ENCODE measurements around the gene FBL.

FBL gene

DNA sequence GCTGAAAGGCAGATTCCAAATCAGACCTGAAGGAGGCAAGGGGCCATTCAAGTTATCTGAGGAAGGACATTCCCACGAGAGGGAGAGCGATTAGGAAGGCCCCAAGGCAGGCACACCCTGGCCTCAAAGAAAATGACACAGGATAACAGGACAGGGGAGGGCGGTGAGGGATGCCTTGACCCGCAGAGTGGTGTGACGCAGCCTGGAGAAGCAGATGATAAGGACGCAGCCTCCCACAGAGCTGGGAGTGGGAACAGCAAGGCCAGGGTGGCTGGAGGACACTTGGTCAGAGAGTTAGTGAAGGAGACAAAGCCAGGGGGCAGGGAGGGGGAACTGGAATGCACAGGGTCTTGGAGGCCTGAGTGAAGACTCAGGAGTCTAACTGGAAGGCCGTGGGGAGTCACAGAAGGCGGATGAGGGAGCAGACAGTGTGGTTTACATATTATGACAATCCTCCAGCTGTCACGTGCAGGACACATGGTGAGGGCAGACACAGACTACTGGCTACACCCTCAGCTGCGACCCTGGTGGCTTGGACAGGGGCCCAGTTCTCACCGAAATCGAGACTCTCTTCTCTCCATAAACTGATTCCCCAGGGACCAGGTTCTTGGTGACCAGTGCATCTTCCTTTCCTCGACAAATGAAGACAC lies 6.4 kb downstream of the FBL start:
- H3K4me1 Mint-ChIP-seq (ENCODE audit: low read depth) = peaks cover 34% of the 10 kb centered on the region
- H3K9me3 Mint-ChIP-seq (ENCODE audit: low read depth) = no peaks in the 10 kb centered on the region
- no peak overlapping the region for H3K4me3 Mint-ChIP-seq
- H3K27me3 Mint-ChIP-seq = no peaks in the 10 kb centered on the region
- H3K36me3 Mint-ChIP-seq = peaks cover 15% of the 10 kb centered on the region
- no peak overlapping the region for H3K27ac Mint-ChIP-seq

DNA sequence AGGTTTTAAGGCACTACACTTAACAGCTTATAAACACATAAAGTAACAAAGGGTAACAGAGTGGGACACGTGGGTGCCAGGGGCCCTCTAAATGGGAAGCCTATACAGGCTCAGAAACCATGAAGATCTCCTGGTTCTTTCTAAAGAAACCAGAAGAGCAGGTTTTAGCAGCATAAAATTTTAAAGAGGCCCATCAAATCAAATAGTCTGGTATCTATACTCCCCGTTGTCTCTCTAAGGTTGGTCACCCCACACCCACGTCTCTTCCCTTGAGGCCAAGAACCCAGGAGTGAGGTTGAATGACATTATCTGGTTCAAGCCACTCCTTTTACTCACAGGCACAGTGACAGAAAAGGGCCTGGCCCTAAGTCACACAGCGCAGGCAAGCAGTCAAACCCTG lies 7.6 kb downstream of the FBL start:
- no peak overlapping the region for H3K4me3 Mint-ChIP-seq
- peaks cover 8% of the 10 kb centered on the region for H3K36me3 Mint-ChIP-seq
- no peaks in the 10 kb centered on the region for H3K27me3 Mint-ChIP-seq
- no peak overlapping the region for H3K27ac Mint-ChIP-seq
- no peaks in the 10 kb centered on the region for H3K9me3 Mint-ChIP-seq (ENCODE audit: low read depth)
- H3K4me1 Mint-ChIP-seq (ENCODE audit: low read depth) = peaks cover 31% of the 10 kb centered on the region

DNA sequence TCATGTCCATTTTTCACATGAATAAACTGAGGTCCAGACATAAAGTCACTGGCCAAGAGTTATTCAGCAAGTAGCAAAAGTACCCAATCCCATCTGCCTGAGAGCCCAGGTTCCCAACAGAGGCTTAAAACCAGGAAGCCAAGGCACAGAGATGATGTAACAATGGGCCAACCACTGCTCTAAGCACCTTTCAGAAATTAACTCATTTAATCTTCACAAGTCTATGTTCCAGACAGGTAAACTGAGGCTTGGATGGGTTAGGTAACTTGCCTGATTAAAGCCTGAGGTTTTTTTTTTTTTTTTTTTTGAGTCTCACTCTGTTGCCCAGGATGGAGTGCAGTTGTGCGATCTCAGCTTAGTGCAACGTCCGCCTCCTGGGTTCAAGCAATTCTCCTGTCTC lies 8.2 kb downstream of the FBL start:
- Mint-ChIP-seq H3K27ac (no peak overlapping the region), H3K4me3 (no peak overlapping the region), H3K4me1 (ENCODE audit: low read depth) (peaks cover 28% of the 10 kb centered on the region), H3K9me3 (ENCODE audit: low read depth) (no peaks in the 10 kb centered on the region), H3K27me3 (no peaks in the 10 kb centered on the region), H3K36me3 (peaks cover 8% of the 10 kb centered on the region)

DNA sequence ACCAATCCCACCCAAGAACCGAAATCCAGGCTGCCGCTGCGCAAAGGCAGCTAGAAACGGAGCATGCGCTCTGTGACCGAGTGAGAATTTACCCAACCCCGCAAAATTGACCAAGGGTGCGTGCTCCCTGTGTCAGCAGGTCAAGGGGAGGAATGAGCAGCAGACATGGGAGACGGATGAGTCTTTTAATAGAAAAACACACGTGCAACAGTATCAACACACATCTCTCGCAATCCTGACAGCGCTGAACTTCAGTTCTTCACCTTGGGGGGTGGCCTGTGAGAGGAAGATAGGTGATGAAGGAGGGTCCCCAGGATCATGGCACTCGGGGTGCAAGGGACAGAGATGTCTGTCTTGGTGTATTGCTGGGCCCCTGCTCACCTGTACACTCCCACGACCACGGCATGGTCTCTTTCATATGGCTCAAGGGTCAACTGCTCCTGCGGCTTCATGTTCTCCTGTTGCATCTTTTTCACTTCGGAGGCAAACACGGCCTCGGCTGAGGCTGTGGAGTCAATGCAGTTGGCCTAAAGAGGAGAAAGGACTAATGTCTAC lies 11.8 kb downstream of the FBL start:
- peak overlapping the region; percentile 86 for H3K27ac Mint-ChIP-seq
- peaks cover 24% of the 10 kb centered on the region for H3K4me1 Mint-ChIP-seq (ENCODE audit: low read depth)
- no peaks in the 10 kb centered on the region for H3K9me3 Mint-ChIP-seq (ENCODE audit: low read depth)
- H3K4me3 Mint-ChIP-seq = peak overlapping the region; percentile 82
- no peaks in the 10 kb centered on the region for H3K27me3 Mint-ChIP-seq
- peaks cover 8% of the 10 kb centered on the region for H3K36me3 Mint-ChIP-seq

DNA sequence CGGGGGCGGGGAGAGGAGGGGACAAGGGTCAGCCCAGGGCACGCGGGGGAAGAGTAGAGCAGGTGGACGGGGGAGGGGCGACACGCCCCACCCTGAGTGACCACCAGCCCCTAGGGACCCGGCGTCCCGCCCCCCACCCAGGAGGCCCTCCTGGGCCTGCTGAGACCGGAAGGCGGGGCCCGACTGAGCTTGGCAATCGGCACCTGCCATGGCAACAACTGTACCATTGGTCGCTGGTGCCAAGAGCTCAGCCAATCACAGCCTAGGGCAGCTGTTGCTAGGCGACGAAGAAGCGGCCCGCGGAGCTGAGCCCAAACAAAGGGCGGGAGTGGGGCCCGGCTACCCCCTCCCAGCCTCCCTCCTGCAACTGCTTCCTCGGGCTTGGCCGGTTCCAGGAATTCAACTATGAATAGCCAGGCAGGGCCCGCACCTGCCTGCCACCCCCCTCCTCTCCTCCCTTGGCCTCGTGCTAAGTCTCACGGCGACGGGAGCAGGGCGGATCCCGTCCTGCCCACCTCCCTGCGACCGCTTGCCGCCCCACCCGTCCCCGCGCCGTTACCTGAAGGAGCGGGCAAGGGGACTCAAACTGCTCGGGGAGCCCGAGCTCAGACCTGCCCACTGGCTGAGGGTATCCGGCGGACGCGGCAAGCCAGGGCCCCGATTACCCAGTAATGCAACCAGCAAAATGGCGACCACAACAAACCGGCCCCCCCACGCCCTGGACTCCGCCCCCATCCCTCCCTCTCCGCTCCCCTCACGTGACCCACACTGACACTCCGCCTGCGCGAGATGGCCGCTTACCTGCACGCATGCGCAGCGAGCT lies 12.5 kb downstream of the FBL start, which contains the start of gene DYRK1B:
Gene DYRK1B (minus strand): TSS at position 699 of the 823 bp plus-strand sequence. CDS start 2,295 bp downstream, outside the sequence.
- Mint-ChIP-seq H3K4me1 (ENCODE audit: low read depth) (peaks cover 26% of the 10 kb centered on the region), H3K27me3 (no peaks in the 10 kb centered on the region), H3K9me3 (ENCODE audit: low read depth) (no peaks in the 10 kb centered on the region), H3K27ac (peak within 1 kb of the TSS; percentile 86), H3K36me3 (peaks cover 9% of the 10 kb centered on the region), H3K4me3 (peak within 1 kb of the TSS; percentile 82)

DNA sequence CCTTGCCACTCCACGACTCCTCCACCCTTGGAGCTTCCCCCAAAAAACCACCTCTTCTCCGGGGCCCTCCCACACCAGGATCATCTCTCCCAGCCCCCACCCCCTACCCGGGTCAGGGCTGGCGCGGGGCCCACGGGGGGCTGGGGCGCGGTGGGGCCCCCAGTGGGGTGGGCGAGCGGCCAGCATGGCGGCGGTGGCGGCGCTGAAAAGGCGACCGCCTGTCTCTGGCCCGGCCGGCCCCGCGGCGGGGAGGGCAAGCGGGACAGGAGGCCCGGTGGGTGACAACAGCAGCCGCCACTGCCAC lies 13.1 kb downstream of the FBL start:
- Mint-ChIP-seq H3K9me3 (ENCODE audit: low read depth) (no peaks in the 10 kb centered on the region), H3K27me3 (no peaks in the 10 kb centered on the region), H3K27ac (no peak overlapping the region), H3K4me3 (peak overlapping the region; percentile 75), H3K4me1 (ENCODE audit: low read depth) (peaks cover 27% of the 10 kb centered on the region), H3K36me3 (peaks cover 11% of the 10 kb centered on the region)

DNA sequence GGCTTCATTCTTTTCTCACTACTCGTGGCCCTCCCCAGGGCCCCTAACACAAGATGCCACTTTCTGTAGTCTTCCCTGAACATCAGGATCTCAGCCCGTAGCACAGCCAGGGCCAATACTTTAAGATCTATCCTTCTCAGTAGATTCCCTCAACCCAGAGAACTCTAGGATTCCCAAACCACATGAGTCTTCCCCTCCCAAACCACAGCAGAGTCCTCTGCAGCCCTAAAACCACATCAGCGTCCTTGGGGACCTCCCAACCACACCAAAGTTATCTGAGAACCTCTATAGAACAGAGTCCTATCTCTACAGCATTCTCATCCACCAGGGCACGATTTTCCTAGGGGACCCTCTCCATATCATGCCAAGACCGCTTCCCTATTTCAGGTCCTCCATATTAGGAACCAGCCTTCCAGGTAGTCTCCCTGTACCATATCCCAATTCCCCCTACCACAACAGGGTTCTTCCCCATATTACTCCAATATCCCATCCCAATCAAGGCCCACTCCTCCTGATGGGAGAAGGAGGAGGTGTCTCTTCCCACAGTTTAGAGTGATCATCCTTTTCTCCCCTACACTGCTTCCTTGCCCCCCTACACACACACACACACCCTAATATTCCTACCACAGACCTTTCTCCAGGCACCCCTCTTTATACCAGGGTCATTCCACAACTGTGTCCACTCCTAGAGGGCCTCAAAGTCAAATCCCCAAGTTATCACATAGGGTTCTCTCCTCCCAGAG lies 13.7 kb downstream of the FBL start:
- H3K27me3 Mint-ChIP-seq = no peaks in the 10 kb centered on the region
- H3K4me1 Mint-ChIP-seq (ENCODE audit: low read depth) = peaks cover 27% of the 10 kb centered on the region
- H3K4me3 Mint-ChIP-seq = peak overlapping the region; percentile 75
- peak overlapping the region; percentile 76 for H3K27ac Mint-ChIP-seq
- no peaks in the 10 kb centered on the region for H3K9me3 Mint-ChIP-seq (ENCODE audit: low read depth)
- H3K36me3 Mint-ChIP-seq = peaks cover 9% of the 10 kb centered on the region

DNA sequence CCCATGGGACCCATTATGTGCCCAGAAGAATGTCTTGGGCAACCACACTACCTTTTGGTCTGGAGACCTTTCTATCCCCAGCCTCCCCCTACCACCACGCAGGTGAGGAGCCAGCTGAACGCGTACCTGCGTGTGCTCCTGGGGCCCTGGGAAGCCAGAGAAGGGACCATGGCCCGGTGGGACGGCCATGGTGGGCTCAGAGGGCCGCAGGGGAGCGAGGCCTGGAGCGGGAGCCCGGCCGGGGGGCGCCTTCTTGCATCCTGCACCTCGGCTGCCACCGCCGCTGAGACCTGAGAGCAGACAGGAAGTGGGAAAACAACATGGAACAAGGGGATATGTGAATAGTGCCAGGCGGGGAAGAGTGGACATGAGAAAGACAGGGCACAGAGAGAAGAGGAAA lies 14.5 kb downstream of the FBL start:
- Mint-ChIP-seq H3K9me3 (ENCODE audit: low read depth) (no peaks in the 10 kb centered on the region), H3K4me3 (peak overlapping the region; percentile 75), H3K4me1 (ENCODE audit: low read depth) (peaks cover 27% of the 10 kb centered on the region), H3K27me3 (no peaks in the 10 kb centered on the region), H3K27ac (no peak overlapping the region), H3K36me3 (peaks cover 7% of the 10 kb centered on the region)

DNA sequence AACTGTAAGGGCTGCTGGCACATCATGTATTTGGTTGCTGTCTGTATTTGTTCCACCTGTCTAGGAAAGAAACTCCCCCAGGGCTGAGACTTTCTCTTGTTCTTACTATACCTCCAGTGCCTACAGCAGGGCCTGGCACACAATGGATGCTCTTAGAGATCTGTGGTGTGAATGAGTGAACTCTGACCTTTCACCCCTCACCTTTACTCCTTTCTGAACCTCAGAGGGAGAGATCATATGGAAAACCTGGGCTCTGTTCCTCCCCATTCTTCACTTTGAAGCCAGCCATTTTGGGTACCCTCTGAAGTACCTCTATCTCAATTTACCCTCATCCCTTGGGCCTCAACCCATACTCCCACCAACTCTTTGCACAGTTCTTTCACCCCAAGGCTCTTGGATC lies 15.3 kb downstream of the FBL start:
- peaks cover 6% of the 10 kb centered on the region for H3K36me3 Mint-ChIP-seq
- H3K4me3 Mint-ChIP-seq = no peak overlapping the region
- H3K4me1 Mint-ChIP-seq (ENCODE audit: low read depth) = peaks cover 27% of the 10 kb centered on the region
- no peaks in the 10 kb centered on the region for H3K9me3 Mint-ChIP-seq (ENCODE audit: low read depth)
- no peaks in the 10 kb centered on the region for H3K27me3 Mint-ChIP-seq
- no peak overlapping the region for H3K27ac Mint-ChIP-seq

DNA sequence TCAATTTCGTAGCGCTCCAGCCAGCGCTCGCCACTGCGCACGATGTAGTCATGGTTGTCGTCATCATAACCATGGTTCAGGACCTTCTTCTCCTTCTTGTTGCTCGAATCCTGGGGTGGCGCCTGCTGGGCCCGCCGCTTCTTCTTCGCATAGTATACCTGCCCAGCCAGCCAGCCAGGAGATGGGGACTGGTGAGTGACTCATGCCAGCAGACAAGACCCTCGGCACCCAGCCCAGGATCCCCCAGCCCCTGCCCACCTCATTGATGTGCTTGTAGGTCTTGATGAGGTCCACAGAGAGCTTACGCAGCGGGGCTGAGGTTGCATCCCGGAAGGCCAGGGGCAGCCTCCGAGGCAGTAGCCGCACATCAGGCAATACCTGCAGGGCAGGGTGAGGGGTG lies 15.8 kb downstream of the FBL start:
- H3K9me3 Mint-ChIP-seq (ENCODE audit: low read depth) = no peaks in the 10 kb centered on the region
- peaks cover 27% of the 10 kb centered on the region for H3K4me1 Mint-ChIP-seq (ENCODE audit: low read depth)
- no peak overlapping the region for H3K4me3 Mint-ChIP-seq
- H3K27me3 Mint-ChIP-seq = no peaks in the 10 kb centered on the region
- peaks cover 6% of the 10 kb centered on the region for H3K36me3 Mint-ChIP-seq
- no peak overlapping the region for H3K27ac Mint-ChIP-seq

DNA sequence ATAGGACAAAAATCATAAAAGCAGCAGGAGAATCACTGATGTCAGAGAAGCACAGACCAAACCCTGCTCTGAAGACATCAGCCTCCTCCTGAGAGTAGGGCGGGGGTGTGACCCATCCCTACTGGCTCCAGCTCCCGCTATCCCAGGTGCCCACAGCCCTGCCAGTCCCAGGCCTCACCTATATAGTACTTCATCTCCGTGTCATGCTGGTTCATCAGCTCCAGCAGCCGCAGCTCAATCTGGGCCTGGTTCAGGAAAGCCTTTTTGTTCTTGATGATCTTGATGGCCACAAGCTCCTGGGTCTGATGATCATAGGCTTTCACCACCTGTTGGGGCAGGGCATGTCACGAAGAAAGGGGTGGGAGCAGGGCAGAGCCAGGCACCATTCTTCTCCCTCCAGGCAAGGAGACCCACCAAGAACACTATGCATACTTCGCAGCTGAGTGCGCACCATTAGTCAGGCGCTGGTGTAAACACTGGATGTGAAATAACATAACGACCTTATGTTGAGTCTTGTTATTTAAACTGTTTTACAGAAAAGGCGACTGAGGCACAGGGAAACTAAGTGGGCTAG lies 16.4 kb downstream of the FBL start:
- H3K27me3 Mint-ChIP-seq = no peaks in the 10 kb centered on the region
- H3K9me3 Mint-ChIP-seq (ENCODE audit: low read depth) = no peaks in the 10 kb centered on the region
- H3K36me3 Mint-ChIP-seq = peaks cover 6% of the 10 kb centered on the region
- H3K27ac Mint-ChIP-seq = no peak overlapping the region
- peaks cover 28% of the 10 kb centered on the region for H3K4me1 Mint-ChIP-seq (ENCODE audit: low read depth)
- no peak overlapping the region for H3K4me3 Mint-ChIP-seq

DNA sequence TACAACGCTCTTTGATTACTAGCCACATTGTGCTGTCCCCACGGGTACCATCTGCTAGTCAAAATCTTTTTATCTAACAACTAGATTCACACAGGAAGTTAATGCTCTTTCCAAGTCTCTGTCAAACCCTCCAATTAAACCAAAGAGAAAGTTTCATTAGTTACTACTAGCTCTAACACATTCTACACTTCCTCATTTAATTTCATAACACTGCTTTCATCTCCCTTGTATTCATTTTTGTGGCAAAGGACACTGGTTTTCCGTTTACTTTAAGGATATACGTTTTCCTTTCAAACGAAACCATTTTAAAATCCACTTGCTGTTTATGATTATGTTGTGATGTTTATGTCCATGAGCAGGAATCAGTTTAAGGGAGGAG lies 17.5 kb downstream of the FBL start:
- H3K36me3 Mint-ChIP-seq = peaks cover 4% of the 10 kb centered on the region
- no peak overlapping the region for H3K4me3 Mint-ChIP-seq
- H3K27ac Mint-ChIP-seq = peak overlapping the region; percentile 50

DNA sequence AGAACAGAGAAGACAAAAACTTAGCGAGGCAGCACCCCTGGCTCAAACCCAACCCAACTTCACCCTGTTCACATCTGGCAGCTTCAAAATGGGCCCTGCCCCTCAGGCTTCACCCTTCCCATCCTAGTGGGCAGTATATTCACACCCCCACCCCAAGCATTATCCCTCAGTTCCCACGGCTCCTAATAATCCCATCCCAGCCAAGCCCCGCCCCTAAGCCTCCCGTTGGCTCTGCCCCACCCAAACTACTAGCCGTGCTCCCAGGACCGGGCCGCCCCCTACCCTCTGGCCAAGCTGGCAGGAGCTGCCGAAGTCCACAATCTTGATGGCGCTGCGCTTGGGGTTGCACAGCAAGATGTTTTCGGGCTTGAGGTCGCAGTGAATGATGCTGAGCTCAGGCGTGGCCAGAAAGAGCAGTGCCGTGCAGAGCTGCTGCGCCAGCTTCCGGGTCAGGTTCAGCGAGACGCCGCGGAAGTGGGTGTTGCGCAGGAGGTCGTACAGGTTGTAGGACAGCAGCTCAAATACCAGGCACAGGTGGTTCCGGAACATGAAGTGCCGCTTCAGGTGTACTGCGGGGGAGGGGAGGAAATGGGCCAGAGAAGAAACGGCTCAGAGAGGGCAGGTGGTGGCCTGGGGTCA lies 18.0 kb downstream of the FBL start:
- H3K4me3 Mint-ChIP-seq = no peak overlapping the region
- peaks cover 4% of the 10 kb centered on the region for H3K36me3 Mint-ChIP-seq
- H3K9me3 Mint-ChIP-seq (ENCODE audit: low read depth) = no peaks in the 10 kb centered on the region
- H3K27ac Mint-ChIP-seq = no peak overlapping the region
- H3K27me3 Mint-ChIP-seq = no peaks in the 10 kb centered on the region
- peaks cover 20% of the 10 kb centered on the region for H3K4me1 Mint-ChIP-seq (ENCODE audit: low read depth)

More for the DNA sequence above, 17.5 kb downstream of the FBL start:
- H3K4me1 Mint-ChIP-seq (ENCODE audit: low read depth) = peaks cover 20% of the 10 kb centered on the region
- no peaks in the 10 kb centered on the region for H3K27me3 Mint-ChIP-seq
- no peaks in the 10 kb centered on the region for H3K9me3 Mint-ChIP-seq (ENCODE audit: low read depth)

DNA sequence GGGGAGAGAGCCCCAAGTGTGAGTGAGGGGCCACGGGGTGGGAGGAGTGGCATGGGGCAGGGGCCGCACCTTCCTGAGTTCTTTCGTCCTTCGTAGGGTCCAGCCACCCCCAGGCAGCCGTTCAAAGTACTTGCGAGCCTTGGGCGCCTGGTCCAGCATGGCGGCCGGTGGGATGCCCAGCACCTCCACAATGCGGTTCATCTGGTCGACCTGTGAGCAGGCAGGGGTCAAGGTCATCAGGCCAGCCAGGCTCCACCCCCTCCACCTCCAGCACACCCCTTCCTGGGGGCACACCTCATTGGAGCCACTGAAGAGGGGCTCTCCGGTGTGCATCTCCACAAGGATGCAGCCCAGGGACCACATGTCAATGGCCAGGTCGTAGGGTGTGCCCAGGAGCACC lies 19.0 kb downstream of the FBL start:
- no peak overlapping the region for H3K27ac Mint-ChIP-seq
- H3K4me3 Mint-ChIP-seq = no peak overlapping the region
- no peaks in the 10 kb centered on the region for H3K9me3 Mint-ChIP-seq (ENCODE audit: low read depth)
- H3K27me3 Mint-ChIP-seq = no peaks in the 10 kb centered on the region
- peaks cover 12% of the 10 kb centered on the region for H3K4me1 Mint-ChIP-seq (ENCODE audit: low read depth)
- H3K36me3 Mint-ChIP-seq = peaks cover 4% of the 10 kb centered on the region

Measured in activated naive CD8-positive, alpha-beta T cell (primary cell).